HG03108 (cell line): ENCODE data around the gene TSPAN12.
"Not testable (repeated sequence)": the region's sequence is repeated elsewhere in the genome, so short reads cannot be mapped to it uniquely, and the experiment has no call there.

Source experiments
- ATAC-seq: cut with Tn5 transposase; IDR thresholded peaks from one replicate; pipeline ENCODE4 v1.9.1; 2021; ENCODE audit warnings: moderate library complexity; ENCODE audit not compliant: unreplicated experiment

TSPAN12 gene

DNA sequence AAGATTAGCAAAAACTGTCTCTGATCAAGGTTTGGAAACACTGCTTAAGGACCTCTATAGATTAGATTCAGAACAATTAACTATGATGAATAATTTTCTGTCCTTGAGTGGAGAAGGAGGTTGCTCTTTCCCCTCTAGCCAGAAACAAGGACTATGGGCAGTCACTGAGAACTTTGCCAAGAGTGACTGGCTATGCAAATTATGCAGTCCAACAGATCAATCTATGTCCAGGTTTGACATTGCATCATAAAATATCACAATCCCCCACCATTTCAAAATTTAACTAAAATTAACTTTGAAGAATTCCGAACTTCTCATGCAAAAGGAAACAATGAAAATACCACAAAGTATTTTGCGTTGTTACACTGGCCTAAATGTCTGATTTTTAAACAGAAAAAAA is 50.6 kb downstream of the TSPAN12 start:
- ATAC-seq, result no peak

DNA sequence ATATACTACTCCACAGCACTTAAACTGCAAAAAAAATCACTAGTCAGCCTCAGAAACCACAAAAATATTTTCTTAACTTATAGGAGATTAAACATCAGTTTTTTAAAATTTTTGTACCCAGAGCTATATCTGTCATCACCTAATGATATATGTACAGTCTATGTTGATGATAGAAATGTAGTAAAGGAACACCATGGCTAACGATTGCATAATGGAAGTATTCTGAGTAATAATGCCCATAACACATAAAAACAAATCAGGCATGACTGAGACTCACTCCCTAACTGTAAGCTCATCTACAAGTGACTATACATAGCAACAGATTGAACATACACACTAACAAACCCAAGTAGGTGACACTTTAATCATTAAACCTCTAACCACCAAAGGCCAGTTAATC is 51.3 kb downstream of the TSPAN12 start:
- peak; percentile 50 for ATAC-seq

DNA sequence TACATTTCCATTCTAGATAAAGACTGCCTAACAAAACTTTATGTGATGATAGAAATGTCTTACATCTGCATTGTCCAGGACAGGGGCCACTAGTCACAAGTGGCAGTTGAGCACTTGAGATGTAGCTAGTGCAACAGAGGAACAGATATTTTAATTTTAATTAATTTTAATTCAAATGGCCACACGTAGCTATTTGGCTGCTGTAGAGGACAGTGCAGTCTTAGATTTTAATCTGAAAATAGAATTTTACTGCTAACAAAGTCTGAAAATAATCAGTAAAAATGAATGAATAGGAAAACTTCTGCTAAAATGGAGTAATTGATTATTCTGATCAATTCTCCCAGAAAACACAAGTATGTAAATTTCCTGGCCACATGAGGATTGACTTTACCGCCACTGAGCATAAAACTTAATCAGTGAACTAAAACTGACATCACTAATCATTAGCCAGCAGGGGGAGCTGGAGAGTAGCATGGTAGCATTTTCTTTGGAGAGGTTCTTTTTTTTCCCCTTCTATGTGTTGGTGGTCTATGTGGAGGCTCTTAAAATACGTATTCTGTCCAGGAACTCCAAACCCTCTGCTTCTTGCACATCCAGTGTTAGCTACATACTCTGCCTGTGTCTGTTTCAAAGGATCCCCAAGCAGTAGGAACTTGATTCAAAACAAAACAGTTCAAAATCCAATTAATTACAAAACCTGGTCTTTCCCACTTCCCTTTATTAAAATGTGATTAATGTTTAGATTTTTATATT is 52.1 kb downstream of the TSPAN12 start:
- peak; percentile 60 for ATAC-seq

DNA sequence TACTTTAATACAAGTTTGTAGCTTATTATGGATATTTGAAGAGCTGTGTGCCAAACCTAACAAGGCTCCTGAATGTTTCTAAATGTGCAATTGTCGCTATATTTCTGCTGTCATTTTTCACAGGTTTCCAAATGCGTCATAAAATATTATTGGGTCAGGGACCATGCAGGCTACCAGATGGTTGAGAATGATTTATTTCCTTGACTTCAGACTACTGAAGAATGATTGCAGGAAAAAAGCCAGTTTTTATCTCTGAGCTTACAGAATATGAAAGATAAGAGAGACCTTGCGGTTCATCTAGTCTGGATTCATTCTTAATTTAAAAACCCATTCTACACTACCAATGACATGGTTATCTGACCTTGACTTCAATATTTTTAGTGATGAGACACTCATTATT is 55.2 kb downstream of the TSPAN12 start:
- no peak for ATAC-seq

DNA sequence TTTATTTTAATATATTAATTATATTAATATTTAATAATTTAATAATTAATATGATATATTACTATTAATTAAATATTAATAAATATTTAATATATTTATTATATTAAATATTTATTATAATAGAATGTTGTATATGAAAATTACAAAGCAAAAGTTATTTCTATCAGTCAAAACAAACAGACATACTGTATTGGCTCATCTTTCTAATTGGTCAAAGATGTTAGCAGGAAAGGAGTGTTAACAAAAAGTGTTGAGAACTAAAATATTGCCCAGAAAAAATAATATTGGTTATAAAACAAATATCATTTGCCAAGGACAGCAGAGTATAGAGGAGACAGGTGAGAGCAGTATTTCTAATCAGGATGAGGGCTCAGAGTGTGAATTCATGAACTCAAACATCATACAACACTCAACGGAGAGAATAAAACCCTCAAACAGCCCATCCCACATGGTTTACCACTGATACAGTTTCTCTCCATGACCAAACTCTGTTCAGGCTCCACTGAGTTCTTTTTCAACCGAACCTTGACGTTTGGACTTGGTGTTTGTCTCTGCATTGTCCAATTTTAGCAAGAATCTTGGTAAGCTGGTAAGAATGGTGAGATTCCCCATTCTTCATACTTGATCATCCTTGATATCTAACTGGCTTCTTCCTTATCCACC is 58.0 kb downstream of the TSPAN12 start:
- no peak for ATAC-seq

DNA sequence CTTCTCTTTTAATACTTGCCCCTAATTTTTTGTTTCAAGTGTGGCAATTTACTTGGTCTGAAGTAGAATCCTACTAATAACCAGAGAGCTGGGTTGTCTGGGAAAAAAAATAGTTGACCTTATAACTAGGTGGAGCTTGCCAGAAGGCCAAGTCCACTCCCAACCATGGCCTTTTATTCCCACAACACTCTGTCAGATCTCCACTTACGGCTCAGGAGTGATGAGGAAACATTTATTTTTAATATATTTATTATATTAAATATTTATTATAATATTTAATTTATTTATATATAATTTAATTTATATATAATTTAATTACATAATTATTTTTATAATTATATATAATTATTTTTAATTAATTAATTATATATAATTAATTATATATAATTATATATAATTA is 58.8 kb downstream of the TSPAN12 start:
- ATAC-seq, result no peak

DNA sequence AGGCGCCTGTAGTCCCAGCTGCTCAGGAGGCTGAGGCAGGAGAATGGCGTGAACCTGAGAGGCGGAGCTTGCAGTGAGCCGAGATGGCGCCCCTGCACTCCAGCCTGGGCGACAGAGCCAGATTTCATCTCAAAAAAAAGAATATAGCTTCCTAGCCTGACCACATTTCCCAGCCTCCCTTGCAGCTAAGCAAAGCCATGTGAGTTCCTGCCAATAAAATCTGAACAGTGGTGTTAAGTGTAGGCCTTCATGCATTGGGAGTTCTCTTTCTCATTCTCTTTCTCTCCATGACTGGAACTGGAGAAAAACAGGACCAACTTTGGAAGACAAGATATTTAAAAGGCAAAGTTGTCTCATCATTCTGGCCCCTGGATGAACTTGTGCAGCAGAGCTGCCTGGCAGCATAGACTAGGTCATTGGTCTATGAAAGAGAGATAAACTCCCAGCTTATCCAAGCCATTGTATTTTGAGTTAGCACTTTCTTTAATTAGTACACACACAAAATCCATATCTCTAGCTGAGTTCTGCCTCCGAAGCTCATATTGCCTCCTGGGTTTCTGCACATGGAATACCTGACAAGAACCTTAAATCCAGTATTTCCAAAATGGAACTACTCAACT is 60.8 kb downstream of the TSPAN12 start:
- ATAC-seq, result no peak

DNA sequence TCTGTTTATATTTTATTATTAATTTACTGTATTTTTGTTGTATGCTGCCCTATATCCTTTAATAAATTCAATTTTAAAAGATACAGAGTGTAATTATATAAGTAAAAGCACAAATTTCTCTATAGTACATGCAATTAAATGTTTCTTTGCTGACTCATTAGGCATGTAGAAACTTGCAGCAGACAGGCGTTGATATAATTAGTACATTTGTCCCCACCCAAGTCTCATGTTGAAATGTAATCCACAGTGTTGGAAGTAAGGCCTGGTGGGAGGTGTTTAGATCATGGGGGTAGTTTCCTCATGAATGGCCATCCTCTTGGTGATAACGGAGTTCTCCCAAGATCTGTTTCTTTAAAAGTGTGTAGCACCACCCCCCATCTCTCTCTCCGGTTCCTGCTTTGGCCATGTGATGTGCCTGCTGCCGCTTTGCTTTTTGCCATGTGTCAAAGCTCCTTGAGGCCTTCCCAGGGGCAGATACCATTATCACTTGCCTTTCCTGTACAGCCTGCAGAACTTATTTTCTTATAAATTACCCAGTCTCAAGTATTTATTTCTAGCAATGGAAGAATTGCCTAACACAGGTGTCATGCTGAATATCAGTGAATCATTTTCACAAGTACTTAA is 63.7 kb downstream of the TSPAN12 start:
- no peak for ATAC-seq

DNA sequence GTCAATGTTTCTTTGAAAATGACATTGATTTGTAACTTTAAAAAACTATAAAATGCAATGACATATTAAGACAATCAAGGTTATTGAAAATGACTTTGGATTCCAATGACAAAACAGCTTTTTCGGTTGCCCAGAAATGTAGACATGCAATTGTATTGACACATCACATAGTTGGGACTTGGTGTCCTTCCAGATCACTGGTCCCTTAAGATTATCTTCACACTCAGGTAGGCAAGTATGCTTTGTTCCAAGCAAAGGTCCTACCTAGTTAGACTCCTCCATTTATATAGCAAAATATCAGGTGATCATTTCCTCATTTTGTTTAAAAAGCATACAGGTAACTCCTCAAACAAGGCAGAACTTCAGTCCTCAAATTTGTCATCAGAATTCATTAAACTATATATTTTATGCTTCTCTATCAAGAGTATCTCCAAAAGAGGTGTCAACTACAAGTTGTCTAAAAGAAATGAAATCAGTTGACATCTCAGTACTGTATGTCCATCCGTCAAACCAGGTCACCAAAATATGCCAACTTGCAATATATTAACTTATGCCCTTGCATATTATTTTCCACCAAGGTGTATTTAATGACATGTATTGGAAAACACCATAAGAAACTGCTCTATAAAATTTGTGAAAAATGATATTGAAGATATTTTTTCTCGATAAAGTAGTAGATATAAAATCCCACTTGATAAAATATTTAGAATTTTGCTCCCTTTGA is 64.6 kb downstream of the TSPAN12 start:
- no peak for ATAC-seq

DNA sequence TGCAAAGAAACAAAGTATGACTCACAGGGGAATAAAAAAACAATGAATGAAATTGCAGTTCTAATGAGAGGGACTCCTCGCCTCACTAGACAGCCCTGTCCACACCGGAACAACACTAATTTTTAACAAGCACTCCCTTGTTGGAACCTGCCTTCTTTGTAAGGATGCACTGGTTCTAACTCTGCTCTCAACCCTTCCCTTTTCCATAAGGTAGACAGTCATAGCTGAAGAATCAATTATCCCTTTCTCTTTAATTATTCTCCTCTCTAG is 65.1 kb downstream of the TSPAN12 start:
- ATAC-seq, result no peak

DNA sequence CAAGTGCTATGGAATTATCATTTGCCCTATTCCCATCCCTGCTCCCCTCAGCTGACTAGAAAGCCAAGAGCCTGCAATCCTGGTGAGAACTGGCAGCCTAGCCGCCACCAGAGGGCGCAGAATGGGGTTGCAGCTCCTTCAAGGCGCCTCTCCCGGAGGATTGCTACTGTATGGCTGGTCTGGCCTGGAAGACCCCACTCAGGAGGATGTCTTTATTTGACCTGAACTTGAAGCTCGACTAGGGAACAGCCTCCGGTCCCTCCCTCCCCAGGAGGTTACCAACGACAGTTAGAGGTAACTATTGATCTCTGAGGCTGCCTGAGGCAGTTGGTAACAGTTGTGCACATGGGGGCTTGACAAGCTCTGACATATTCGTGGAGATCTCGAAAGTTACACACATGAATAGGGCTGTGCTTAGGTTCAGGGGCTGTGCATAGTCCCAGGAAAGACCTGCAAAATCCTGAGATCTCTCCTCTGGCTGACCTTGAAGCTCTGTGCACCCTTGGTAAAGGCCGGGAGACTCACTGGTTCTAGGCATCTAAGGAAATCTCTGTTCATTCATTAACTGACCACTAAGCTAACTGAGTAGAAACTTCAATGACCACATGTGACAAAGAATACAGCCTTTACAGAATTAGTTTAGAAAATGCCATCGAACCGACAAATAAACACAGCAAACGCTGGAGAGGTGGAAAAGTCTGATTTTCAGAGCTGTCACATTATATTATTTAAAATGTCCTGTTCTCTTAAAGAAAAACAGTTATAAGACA is 65.7 kb downstream of the TSPAN12 start:
- peak; percentile 94 for ATAC-seq

DNA sequence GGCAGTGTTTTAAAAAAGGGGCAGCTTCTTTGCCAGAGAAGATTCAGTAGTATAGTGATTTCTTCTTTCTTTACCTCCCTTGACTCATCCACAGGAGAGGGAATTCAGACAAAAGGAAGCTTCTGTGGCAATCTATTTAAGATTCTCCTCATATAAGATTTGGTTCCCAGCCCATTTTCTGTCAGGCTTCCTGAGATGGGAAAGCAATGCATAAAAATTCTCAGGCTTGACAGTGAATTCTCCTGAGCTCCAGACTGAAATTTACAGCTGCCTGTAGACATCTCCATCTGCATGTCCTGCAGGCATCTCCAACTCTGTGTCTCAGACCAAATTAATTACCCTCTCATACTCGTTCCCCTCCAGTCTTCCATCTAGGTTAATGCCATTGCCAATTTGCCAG is 72.8 kb downstream of the TSPAN12 start:
- ATAC-seq, result no peak

DNA sequence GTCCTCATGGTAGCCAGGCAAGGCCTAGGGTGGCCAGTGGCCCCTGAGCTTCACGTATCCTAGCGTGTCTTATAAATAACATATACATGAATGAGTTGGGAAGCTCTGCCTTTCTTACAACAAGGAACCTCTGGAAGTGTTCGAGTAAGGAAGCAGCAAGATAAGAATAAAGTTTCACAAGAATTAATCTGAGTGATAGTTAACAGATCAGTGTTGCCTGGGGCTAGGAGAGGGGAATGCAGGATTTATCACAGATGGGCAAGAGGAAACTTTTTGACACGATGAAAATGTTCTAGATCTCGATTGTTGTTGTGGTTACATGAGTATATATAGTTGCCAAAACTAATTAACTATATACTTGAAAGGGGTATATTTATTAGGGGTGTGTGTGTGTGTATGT is 74.2 kb downstream of the TSPAN12 start:
- ATAC-seq, result no peak

DNA sequence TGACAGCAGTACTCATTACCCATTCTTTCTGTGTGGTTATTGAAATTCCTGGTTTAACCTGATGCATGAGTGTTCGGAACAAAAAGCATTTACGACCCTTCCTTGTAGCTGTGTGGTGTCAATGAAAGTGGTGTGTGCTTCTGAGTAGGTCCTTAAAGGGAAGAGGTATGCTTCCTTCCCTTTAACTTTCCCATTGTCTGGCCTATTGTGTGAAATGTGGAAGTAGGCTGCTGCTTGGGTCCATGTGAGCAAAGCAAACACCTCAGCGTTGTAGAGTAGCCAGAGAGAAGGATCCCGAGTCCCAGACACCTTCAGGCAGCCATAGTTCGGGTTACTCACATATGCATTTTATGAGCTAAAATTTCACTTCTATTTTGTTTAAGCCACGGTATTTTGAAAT is 74.7 kb downstream of the TSPAN12 start:
- ATAC-seq, result no peak

DNA sequence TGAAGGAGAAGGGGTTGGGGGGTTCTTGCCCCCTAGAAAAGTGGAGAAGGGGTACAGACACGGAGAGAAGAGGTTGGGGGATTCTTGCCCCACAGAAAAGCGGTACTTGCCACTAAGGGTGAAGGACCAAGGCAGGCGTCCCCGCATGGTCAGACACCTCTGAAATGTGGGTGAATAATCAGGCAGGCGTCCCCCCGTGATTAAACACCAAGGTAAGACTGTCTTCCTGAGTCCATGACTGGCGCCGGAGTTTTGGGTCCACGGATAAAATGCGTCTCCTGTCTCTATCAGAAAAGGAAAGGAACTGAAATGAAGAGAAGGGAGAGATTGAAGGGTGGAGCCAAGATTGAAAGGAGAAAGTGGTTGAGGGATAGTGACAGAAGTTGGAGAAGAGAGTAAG is 76.0 kb downstream of the TSPAN12 start:
- ATAC-seq, result not testable (repeated sequence)

DNA sequence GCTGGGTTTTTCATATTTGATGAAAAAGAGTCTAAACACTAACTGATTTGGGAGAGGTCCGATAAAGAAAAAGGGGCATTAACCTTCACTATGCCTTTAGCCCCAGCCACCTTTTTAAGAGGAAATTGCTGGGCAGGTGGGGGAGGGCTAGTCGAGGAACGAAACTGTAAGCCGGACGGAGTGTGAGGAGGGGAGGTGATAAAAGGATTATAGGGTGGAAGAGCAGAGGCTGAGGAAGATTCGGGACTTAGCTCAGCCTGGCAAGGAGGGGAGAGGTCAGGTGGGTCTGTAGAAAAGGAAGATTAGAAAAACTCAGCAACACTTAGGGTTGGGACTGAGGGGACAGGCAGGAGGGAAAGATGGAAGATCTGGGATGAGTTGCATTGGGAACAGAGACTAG is 77.0 kb downstream of the TSPAN12 start:
- ATAC-seq, result no peak

DNA sequence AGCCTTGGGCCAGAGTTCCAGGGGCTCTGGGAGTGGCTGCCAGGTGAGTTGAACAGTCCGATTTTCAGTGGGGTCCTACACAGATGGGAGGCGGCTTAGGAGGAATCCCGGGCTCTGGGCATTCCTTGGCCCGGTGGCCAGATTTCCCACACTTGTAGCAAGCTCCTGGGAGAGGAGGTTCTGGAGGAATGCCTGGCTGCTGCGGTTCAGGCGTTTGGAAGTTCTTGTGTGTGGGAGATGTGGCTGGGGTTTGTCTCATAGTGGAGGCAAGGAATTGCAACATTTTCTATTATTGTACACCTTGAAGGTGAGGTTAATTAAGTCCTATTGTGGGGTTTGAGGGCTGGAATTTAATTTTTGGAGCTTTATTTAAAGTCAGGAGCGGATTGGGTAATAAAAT is 77.5 kb downstream of the TSPAN12 start:
- ATAC-seq, result not testable (repeated sequence)

DNA sequence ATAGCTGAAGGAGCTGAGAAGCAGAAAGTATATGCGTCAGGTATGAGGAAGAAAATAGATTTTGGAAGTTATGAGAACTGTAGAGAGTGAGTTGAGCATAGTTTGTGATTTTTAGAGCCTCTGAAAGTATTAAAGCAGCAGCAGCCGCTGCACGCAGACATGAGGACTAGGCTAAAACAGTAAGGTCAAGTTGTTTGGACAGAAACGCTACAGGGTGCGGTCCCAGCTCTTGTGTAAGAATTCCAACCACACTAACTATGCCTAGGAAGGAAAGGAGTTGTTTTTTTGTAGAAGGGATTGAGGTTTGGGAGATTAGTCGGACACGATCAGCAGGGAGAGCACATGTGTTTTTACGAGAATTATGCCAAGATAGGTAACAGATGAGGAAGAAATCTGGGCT is 78.9 kb downstream of the TSPAN12 start:
- ATAC-seq, result not testable (repeated sequence)

DNA sequence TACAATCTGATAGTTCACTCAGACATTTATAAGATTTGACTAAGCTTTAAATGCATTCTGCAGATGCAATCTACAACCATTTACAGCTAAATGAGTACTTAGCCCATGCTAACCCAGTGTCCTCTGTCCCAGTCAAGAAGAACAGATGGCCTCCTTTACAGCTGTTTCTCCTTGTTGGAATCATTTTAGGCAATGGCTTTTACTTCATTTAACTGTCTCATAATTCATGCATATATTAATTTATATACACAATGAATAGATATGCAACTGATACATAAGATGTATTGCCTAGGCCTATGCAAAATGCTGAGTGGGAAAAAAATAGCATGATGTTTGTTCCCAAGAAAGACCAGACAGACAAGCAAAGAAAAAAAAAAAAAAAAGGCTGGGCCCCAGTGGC is 82.2 kb downstream of the TSPAN12 start:
- no peak for ATAC-seq

DNA sequence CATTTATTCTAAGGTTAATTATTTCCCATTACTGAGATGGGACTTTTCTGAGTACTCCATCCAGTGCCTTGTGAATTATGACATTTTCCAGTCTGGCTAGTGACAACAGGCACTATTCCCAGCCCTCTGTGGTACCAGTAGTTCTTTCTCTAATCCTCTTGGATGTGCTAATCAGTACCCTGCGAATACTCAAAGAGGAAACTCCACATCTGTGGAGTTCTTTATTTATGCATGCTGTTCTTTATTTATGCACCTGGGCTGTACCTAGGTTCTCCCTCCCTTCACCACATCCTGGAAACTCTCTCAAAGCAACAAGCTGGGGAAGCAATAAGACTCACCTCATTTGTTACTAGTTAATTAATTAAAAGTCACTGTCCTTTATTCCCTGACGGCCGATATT is 83.5 kb downstream of the TSPAN12 start:
- no peak for ATAC-seq

DNA sequence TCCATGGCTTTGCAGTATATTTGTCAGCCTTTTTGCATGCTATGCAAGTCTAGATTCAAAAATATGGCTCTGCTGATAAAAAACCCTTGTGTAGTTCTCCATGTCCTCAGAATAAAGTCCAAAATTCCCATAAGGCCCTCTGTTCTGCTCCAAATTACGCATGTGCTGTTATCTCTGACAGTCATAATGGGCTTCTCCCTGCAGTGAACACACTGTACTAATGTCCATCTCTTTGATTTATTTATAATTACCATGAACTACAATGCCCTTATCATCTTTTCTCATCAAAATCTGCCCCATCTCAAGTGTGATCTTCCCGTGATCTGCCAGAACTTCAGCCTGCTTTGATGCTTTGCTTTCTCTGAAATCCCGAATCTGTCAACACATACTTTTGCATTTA is 87.7 kb downstream of the TSPAN12 start:
- no peak for ATAC-seq
